ENCODE data around the gene SPRED2.

Gene SPRED2

GRCh38 chr2:65364986-65365733 is 67.2 kb downstream of the SPRED2 start:
- H3K4me3 ChIP-seq (ENCODE audit: low read depth, low read length): no peak overlapping the region
- DNase-seq (ENCODE audit: low read depth): no peak
- TF ChIP-seq POLR2A (IDR thresholded peaks at IDR 0.05; ENCODE audit: extremely low read depth, insufficient read length): no peak
- no peak for TF ChIP-seq CTCF (IDR thresholded peaks at IDR 0.05; ENCODE audit: low read depth, low read length)
- TF ChIP-seq MAX (IDR thresholded peaks at IDR 0.05; ENCODE audit: low read depth, low read length): no peak

GRCh38 chr2:65363879-65364666 is 68.3 kb downstream of the SPRED2 start:
- H3K4me3 ChIP-seq (ENCODE audit: low read depth, low read length): no peak overlapping the region
- DNase-seq (ENCODE audit: low read depth): no peak
- TF ChIP-seq POLR2A (IDR thresholded peaks at IDR 0.05; ENCODE audit: extremely low read depth, insufficient read length): no peak
- TF ChIP-seq MYC (IDR thresholded peaks at IDR 0.05; ENCODE audit: low read depth, low read length): no peak
- TF ChIP-seq MAX (IDR thresholded peaks at IDR 0.05; ENCODE audit: low read depth, low read length): no peak
- TF ChIP-seq CTCF (IDR thresholded peaks at IDR 0.05; ENCODE audit: low read depth, low read length): no peak

- DNase-seq (ENCODE audit: low read depth): no peak
- TF ChIP-seq POLR2A (IDR thresholded peaks at IDR 0.05; ENCODE audit: extremely low read depth, insufficient read length) (no peak), CTCF (IDR thresholded peaks at IDR 0.05; ENCODE audit: low read depth, low read length) (no peak)
- no peak overlapping the region for H3K4me3 ChIP-seq (ENCODE audit: low read depth, low read length)
These were observed 70.8 kb downstream of the SPRED2 start for GRCh38 chr2:65361623-65362022.

GRCh38 chr2:65360441-65360840 is 72.0 kb downstream of the SPRED2 start:
- DNase-seq (ENCODE audit: low read depth): peak; percentile 59
- no peak overlapping the region for H3K4me3 ChIP-seq (ENCODE audit: low read depth, low read length)
- TF ChIP-seq MAX (IDR thresholded peaks at IDR 0.05; ENCODE audit: low read depth, low read length): no peak
- TF ChIP-seq POLR2A (IDR thresholded peaks at IDR 0.05; ENCODE audit: extremely low read depth, insufficient read length): no peak
- TF ChIP-seq CTCF (IDR thresholded peaks at IDR 0.05; ENCODE audit: low read depth, low read length): no peak
- TF ChIP-seq MYC (IDR thresholded peaks at IDR 0.05; ENCODE audit: low read depth, low read length): no peak

GRCh38 chr2:65358678-65359400 is 73.6 kb downstream of the SPRED2 start:
- DNase-seq (ENCODE audit: low read depth): peak; percentile 56

More at GRCh38 chr2:65358678-65359400, 73.6 kb downstream of the SPRED2 start:
- H3K4me3 ChIP-seq (ENCODE audit: low read depth, low read length): no peak overlapping the region
- TF ChIP-seq POLR2A (IDR thresholded peaks at IDR 0.05; ENCODE audit: extremely low read depth, insufficient read length) (no peak), MYC (IDR thresholded peaks at IDR 0.05; ENCODE audit: low read depth, low read length) (no peak), MAX (IDR thresholded peaks at IDR 0.05; ENCODE audit: low read depth, low read length) (no peak), CTCF (IDR thresholded peaks at IDR 0.05; ENCODE audit: low read depth, low read length) (no peak)
